ENCODE measurements around the gene LAMB1. TPM values are rescaled to one million over a fixed set of nuclear protein-coding genes. Genes with fewer than 3 reads are reported as not detected.

Gene LAMB1
- total RNA-seq, 1 experiment from 2014 or later = 431 TPM

DNA sequence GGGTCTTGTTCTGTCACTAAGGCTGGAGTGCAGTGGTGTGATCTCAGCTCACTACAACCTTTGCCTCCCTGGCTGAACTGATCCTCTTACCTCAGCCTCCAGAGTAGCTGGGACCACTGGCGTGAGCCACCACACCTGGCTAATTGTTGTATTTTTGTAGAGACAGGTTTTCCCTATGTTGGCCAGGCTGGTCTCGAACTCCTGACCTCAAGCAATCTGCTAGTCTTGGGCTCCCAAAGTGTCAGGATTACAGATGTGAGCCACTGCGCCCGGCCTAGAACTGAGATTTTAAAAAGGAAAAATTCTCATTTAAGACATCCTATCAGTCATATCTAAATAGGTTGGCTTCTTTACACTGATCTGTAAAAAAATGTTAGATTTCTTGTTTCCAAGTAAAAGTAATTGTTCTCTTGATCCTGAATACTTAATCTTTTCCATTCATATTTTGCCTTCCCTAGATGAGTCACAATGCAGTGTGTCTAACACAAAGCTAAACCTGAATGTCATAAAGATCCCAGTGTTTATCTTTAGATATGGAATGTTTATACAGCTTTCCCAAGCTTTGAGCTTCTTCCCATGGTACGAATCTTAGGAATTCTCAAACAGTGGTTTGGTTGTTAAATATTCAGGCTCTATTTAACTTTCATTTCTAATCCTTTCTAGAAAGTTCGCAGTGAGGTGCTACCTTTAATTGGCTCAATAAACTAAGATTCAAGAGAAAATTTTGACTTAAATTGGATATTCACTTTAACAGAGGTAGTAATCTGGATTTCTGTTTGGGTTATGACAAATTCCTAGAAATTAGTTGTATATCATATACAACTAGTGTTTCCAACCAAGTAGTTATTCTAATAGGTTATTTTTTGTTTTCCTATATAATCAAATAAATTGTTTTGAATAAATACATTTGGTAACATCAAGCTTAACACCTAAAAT is 12.1 kb upstream of the LAMB1 start:
- CTCF ChIA-PET = interaction anchor here (0.5 to 2.2 kb wide), 8 partner anchors 11 to 131 kb away, joined by 3 to 11 read pairs (median 6); no protein-coding TSS in a partner anchor
- DNase-seq = peak; percentile 60 to 61
- Mint-ChIP-seq H3K27me3 (ENCODE audit: insufficient read depth, unreplicated experiment) (no peaks in the 10 kb centered on the region), H3K4me1 (ENCODE audit: low read depth, unreplicated experiment) (peaks cover 39% of the 10 kb centered on the region), H3K27ac (ENCODE audit: unreplicated experiment) (peak overlapping the region; percentile 52), H3K36me3 (ENCODE audit: insufficient read depth, unreplicated experiment) (peaks cover 5% of the 10 kb centered on the region), H3K4me3 (ENCODE audit: unreplicated experiment) (peak overlapping the region; percentile 39), H3K9me3 (ENCODE audit: unreplicated experiment) (no peaks in the 10 kb centered on the region)
- H3K36me3 ChIP-seq (ENCODE audit: control insufficient read depth, insufficient read depth, low read length) = no peaks in the 10 kb centered on the region
- peaks cover 75% of the 10 kb centered on the region for H3K4me1 ChIP-seq
- intact Hi-C loops (cut with micrococcal nuclease; ENCODE audit: unreplicated experiment) = loop anchor here (1.0 to 10.0 kb wide), 4 partner anchors 13 to 510 kb away; partner anchors contain the start of gene PNPLA8
- TF ChIP-seq, protein P1, sequence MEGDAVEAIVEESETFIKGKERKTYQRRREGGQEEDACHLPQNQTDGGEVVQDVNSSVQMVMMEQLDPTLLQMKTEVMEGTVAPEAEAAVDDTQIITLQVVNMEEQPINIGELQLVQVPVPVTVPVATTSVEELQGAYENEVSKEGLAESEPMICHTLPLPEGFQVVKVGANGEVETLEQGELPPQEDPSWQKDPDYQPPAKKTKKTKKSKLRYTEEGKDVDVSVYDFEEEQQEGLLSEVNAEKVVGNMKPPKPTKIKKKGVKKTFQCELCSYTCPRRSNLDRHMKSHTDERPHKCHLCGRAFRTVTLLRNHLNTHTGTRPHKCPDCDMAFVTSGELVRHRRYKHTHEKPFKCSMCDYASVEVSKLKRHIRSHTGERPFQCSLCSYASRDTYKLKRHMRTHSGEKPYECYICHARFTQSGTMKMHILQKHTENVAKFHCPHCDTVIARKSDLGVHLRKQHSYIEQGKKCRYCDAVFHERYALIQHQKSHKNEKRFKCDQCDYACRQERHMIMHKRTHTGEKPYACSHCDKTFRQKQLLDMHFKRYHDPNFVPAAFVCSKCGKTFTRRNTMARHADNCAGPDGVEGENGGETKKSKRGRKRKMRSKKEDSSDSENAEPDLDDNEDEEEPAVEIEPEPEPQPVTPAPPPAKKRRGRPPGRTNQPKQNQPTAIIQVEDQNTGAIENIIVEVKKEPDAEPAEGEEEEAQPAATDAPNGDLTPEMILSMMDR (IDR thresholded peaks at IDR 0.05; ENCODE audit: insufficient read depth in 1 of 2, low read depth in 1 of 2, low read length in 1 of 2, severe bottlenecking in 1 of 2, unreplicated experiment in 1 of 2) = no peak
- POLR2A ChIA-PET = interaction anchor here (0.7 to 1.1 kb wide), 5 partner anchors 9 to 120 kb away, joined by 3 to 13 read pairs (median 5); partner anchors contain the start of gene LAMB1
- BruUV-seq (replicated peaks) = no TSS peak
- H3K27me3 ChIP-seq (replicated peaks; ENCODE audit: control insufficient read depth, insufficient read depth, low read length) = no peaks in the 10 kb centered on the region
- no peak overlapping the region for H3K4me3 ChIP-seq (ENCODE audit: low read depth, low read length)
- H3K9me3 ChIP-seq = no peaks in the 10 kb centered on the region

DNA sequence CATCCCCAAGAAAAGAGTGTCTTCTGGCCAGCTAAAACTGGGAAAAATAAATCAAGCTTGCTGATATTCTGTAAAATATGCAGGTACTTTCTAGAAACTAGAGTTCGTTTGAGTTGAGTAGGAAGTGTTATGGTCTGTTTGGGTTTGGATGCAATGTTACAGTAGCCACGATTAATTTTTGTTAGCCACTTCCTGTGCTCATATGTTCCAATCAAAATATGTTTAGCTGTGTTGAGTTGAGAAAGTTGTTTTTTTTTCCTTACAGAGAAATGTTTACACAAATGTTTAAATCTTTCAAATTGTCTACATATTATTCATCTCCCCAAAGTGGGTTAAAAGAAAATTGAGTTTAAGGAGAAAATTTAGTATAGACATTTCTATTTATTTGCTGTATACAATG is 11.3 kb upstream of the LAMB1 start:
- ChIA-PET POLR2A (no interaction called here), CTCF (interaction anchor here (1.1 to 2.2 kb wide), 2 partner anchors 10 to 81 kb away, joined by 10 to 11 read pairs; no protein-coding TSS in a partner anchor)
- no peak for DNase-seq
- peaks cover 5% of the 10 kb centered on the region for H3K36me3 Mint-ChIP-seq (ENCODE audit: insufficient read depth, unreplicated experiment)
- no peaks in the 10 kb centered on the region for H3K9me3 ChIP-seq
- no peak overlapping the region for H3K4me3 Mint-ChIP-seq (ENCODE audit: unreplicated experiment)
- H3K27me3 Mint-ChIP-seq (ENCODE audit: insufficient read depth, unreplicated experiment) = no peaks in the 10 kb centered on the region
- peaks cover 80% of the 10 kb centered on the region for H3K4me1 ChIP-seq
- H3K9me3 Mint-ChIP-seq (ENCODE audit: unreplicated experiment) = no peaks in the 10 kb centered on the region
- H3K27ac Mint-ChIP-seq (ENCODE audit: unreplicated experiment) = peak overlapping the region; percentile 52
- intact Hi-C loops (cut with micrococcal nuclease; ENCODE audit: unreplicated experiment) = loop anchor here (10.0 kb wide), 1 partner anchor 511 kb away; the partner anchor contains the start of gene PNPLA8
- H3K4me1 Mint-ChIP-seq (ENCODE audit: low read depth, unreplicated experiment) = peaks cover 40% of the 10 kb centered on the region
- no peak overlapping the region for H3K4me3 ChIP-seq (ENCODE audit: low read depth, low read length)
- H3K36me3 ChIP-seq (ENCODE audit: control insufficient read depth, insufficient read depth, low read length) = no peaks in the 10 kb centered on the region
- no TSS peak for BruUV-seq (replicated peaks)
- TF ChIP-seq, protein P1 (IDR thresholded peaks at IDR 0.05; ENCODE audit: insufficient read depth in 1 of 2, low read depth in 1 of 2, low read length in 1 of 2, severe bottlenecking in 1 of 2, unreplicated experiment in 1 of 2) = no peak
- no peaks in the 10 kb centered on the region for H3K27me3 ChIP-seq (replicated peaks; ENCODE audit: control insufficient read depth, insufficient read depth, low read length)

Measured in Caco-2 (cell line).